Smooth muscle cell (in vitro differentiated cells): ENCODE data around the gene TAS1R1. TPM values are rescaled to one million over a fixed set of nuclear protein-coding genes. Genes with fewer than 3 reads are reported as not detected.

Experiments
- DNase-seq: peaks from one replicate; lab custom pipeline; 2025; ENCODE audit not compliant: unreplicated experiment; lab: John Stamatoyannopoulos, UW
- H2AFZ ChIP-seq: fragments of 200-600 bp; sonication (generic); 2 replicates; pipeline ENCODE4 v1.6.0; 2016; ENCODE audit warnings: antibody characterized with exemption, low read depth, mild to moderate bottlenecking
- H3F3A ChIP-seq: fragments of 200-600 bp; sonication (generic); 2 replicates; pipeline ENCODE4 v1.6.0; 2017; ENCODE audit warnings: antibody characterized with exemption, low read depth
- H3K27ac ChIP-seq: fragments of 200-600 bp; sonication (generic); 2 replicates; pipeline ENCODE4 v1.5.1; 2016; ENCODE audit warnings: low read depth, mild to moderate bottlenecking
- H3K27me3 ChIP-seq: fragments of 200-600 bp; sonication (generic); 2 replicates; pipeline ENCODE4 v1.6.1; 2016; ENCODE audit warnings: low read depth, mild to moderate bottlenecking
- H3K36me3 ChIP-seq: fragments of 200-600 bp; sonication (generic); 2 replicates; pipeline ENCODE4 v1.5.1; 2016; ENCODE audit warnings: low read depth
- H3K4me1 ChIP-seq: fragments of 200-600 bp; sonication (generic); 2 replicates; pipeline ENCODE4 v1.5.1; 2016; ENCODE audit warnings: low read depth
- H3K4me2 ChIP-seq: fragments of 200-600 bp; sonication (generic); 2 replicates; pipeline ENCODE4 v1.6.0; 2016; ENCODE audit warnings: mild to moderate bottlenecking
- H3K4me3 ChIP-seq: fragments of 200-600 bp; sonication (generic); 2 replicates; pipeline ENCODE4 v1.5.1; 2016; ENCODE audit warnings: mild to moderate bottlenecking
- H3K79me2 ChIP-seq: fragments of 200-600 bp; sonication (generic); 2 replicates; pipeline ENCODE4 v1.6.0; 2016; ENCODE audit warnings: low read depth, mild to moderate bottlenecking
- H3K9ac ChIP-seq: fragments of 200-600 bp; sonication (generic); 2 replicates; pipeline ENCODE4 v1.6.0; 2016; ENCODE audit warnings: low read depth
- H3K9me3 ChIP-seq: fragments of 200-600 bp; sonication (generic); replicated peaks from 2 replicates; pipeline ENCODE4 v1.5.1; 2016; ENCODE audit warnings: low read depth
- H4K20me1 ChIP-seq: fragments of 200-600 bp; sonication (generic); 2 replicates; pipeline ENCODE4 v1.6.0; 2016; ENCODE audit warnings: low read depth
- WGBS: methylation state at CpG from one replicate; pipeline ENCODE4 v1.1.7; 2016; ENCODE audit warnings: low lambda C conversion rate; 5-methylcytosine and 5-hydroxymethylcytosine counted together
- polyA plus RNA-seq: library from polyadenylated mRNA; unstranded; fragments of >200 nt; fragmentation: Nextera tagmentation; extraction: Ambion mirVana; gene quantifications from 2 replicates; pipeline ENCODE4 v1.2.1, GENCODE V29; 2016
- total RNA-seq: library from RNA; depleted of rRNA; stranded (reverse); fragments of >200 nt; gene quantifications from 2 replicates; pipeline ENCODE4 v1.2.3, GENCODE V29; 2014
- TF ChIP-seq, protein P1 (sequence below): fragments of 200-600 bp; sonication (generic); IDR thresholded peaks from 2 replicates; pipeline ENCODE4 v1.5.1; 2017; ENCODE audit warnings: borderline replicate concordance, mild to moderate bottlenecking, antibody characterized with exemption; ENCODE audit not compliant: insufficient read depth, poor library complexity, severe bottlenecking

TAS1R1 gene
- total and polyA plus RNA-seq, 2 experiments from 2014 or later: 0.27 TPM; not detected in 1

DNA sequence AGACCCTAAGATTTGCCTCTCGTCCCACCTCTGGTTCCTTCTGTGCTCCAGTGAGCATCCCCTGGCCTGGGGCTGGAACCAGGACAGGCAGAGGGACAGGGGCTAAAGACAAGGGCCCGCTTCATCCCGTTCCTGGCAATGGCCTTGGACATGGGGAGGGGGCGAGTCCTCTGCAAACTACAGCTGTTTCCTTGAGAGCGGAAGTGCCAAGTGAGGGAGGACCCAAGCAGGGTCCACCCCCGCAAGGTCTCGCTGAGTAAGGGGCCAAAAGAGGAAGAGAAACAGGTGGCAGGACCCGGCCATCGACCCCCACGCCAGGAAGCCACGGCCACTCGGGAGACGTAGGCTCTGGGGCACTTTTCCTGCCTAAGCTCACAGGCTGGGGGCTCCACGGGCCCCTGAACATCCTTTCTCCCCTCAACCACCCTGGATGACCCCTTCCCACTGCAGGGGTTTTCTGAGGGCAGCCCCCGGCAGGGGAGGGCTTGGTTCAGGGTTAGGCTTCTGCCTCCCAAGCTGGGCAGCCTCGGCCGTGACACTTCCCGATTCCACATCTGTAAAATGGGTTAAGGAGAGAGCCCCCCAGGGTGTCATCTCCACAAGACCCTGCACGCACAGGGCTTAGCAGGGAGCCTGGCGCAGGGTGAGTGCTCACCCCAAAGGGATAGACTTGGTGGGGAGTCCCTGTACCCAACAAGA, 45.7 kb upstream of the TAS1R1 start:
- H3K4me2 ChIP-seq: no peak overlapping the region
- H3K36me3 ChIP-seq: no peaks in the 10 kb centered on the region
- H3F3A ChIP-seq: no peaks in the 10 kb centered on the region
- TF ChIP-seq, protein P1, sequence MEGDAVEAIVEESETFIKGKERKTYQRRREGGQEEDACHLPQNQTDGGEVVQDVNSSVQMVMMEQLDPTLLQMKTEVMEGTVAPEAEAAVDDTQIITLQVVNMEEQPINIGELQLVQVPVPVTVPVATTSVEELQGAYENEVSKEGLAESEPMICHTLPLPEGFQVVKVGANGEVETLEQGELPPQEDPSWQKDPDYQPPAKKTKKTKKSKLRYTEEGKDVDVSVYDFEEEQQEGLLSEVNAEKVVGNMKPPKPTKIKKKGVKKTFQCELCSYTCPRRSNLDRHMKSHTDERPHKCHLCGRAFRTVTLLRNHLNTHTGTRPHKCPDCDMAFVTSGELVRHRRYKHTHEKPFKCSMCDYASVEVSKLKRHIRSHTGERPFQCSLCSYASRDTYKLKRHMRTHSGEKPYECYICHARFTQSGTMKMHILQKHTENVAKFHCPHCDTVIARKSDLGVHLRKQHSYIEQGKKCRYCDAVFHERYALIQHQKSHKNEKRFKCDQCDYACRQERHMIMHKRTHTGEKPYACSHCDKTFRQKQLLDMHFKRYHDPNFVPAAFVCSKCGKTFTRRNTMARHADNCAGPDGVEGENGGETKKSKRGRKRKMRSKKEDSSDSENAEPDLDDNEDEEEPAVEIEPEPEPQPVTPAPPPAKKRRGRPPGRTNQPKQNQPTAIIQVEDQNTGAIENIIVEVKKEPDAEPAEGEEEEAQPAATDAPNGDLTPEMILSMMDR: no peak
- no peak overlapping the region for H3K27ac ChIP-seq
- WGBS: 93% methylated on average over 19 of the region's 20 CpGs
- no peak for DNase-seq
- H3K9me3 ChIP-seq: no peaks in the 10 kb centered on the region
- no peaks in the 10 kb centered on the region for H3K27me3 ChIP-seq
- H2AFZ ChIP-seq: no peak overlapping the region
- no peak overlapping the region for H3K4me3 ChIP-seq
- H3K4me1 ChIP-seq: no peaks in the 10 kb centered on the region
- no peak overlapping the region for H3K9ac ChIP-seq
- no peaks in the 10 kb centered on the region for H4K20me1 ChIP-seq
- no peaks in the 10 kb centered on the region for H3K79me2 ChIP-seq

DNA sequence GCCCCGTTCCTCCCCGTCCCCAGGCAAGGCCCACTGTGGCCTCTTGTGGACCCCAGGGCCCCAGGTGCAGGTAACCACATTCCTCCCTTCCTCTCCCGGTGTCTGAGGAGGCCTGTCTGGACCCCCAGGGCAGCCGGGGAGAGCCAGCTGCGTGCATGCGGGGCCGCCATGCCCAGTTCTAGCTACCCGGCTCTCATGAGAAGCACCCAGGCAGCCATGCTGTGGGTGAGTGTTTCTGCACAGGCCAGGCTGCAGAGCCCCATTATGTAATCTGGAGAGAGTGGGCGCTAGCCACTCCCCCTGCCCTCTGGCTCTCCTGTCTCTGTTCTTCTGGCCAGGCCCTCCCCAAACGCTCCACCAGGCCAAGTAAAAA, 45.2 kb upstream of the TAS1R1 start:
- Histone ChIP-seq H3K4me1 (no peaks in the 10 kb centered on the region), H3K4me3 (no peak overlapping the region), H3K4me2 (no peak overlapping the region), H3K27me3 (no peaks in the 10 kb centered on the region), H2AFZ (no peak overlapping the region), H3K9ac (no peak overlapping the region), H3K9me3 (no peaks in the 10 kb centered on the region), H4K20me1 (no peaks in the 10 kb centered on the region), H3K36me3 (no peaks in the 10 kb centered on the region), H3F3A (no peaks in the 10 kb centered on the region), H3K27ac (no peak overlapping the region), H3K79me2 (no peaks in the 10 kb centered on the region)
- 88% methylated on average over 10 of the region's 10 CpGs for WGBS
- no peak for DNase-seq
- TF ChIP-seq, protein P1: no peak

- H3K9ac ChIP-seq: no peak overlapping the region
- TF ChIP-seq, protein P1: no peak
Measured at GRCh38 chr1:6510493-6510892, 44.6 kb upstream of the TAS1R1 start.

DNA sequence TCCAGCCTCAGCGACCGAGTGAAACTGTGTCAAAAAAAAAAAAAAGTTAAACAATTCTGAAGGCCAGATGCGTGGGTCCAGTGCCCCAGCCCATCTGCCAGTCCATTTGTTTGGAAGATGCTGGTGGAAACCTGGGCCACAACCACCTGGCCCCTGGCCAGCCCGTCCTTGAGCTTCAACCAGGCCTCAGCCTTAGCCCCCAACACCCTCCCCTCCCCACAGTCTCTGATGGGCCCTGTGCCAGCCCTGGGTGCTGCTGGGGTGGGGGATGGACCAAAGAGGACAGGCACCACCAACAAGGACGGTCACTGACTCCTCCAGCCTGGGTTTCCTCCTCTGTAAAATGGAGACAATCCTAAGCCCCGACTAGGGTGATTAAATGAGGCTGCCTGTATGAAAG, 44.1 kb upstream of the TAS1R1 start:
- no peak overlapping the region for H2AFZ ChIP-seq
- no peaks in the 10 kb centered on the region for H3K9me3 ChIP-seq
- DNase-seq: no peak
- H3K79me2 ChIP-seq: no peaks in the 10 kb centered on the region
- WGBS: 97% methylated on average over 6 of the region's 6 CpGs
- H3K4me1 ChIP-seq: no peaks in the 10 kb centered on the region
- no peak overlapping the region for H3K4me3 ChIP-seq
- no peak overlapping the region for H3K9ac ChIP-seq
- TF ChIP-seq, protein P1: no peak
- peaks cover 2% of the 10 kb centered on the region for H3F3A ChIP-seq
- no peaks in the 10 kb centered on the region for H3K36me3 ChIP-seq
- no peak overlapping the region for H3K27ac ChIP-seq
- H3K27me3 ChIP-seq: no peaks in the 10 kb centered on the region
- H4K20me1 ChIP-seq: no peaks in the 10 kb centered on the region
- no peak overlapping the region for H3K4me2 ChIP-seq

More at GRCh38 chr1:6510493-6510892, 44.6 kb upstream of the TAS1R1 start:
- H3K4me3 ChIP-seq: no peak overlapping the region
- H3F3A ChIP-seq: no peaks in the 10 kb centered on the region
- WGBS: 98% methylated on average over 6 of the region's 6 CpGs
- no peak overlapping the region for H2AFZ ChIP-seq
- no peak overlapping the region for H3K27ac ChIP-seq
- H3K36me3 ChIP-seq: no peaks in the 10 kb centered on the region
- no peak overlapping the region for H3K4me2 ChIP-seq
- H4K20me1 ChIP-seq: no peaks in the 10 kb centered on the region
- no peaks in the 10 kb centered on the region for H3K79me2 ChIP-seq
- no peaks in the 10 kb centered on the region for H3K4me1 ChIP-seq
- no peaks in the 10 kb centered on the region for H3K27me3 ChIP-seq
- no peaks in the 10 kb centered on the region for H3K9me3 ChIP-seq
- no peak for DNase-seq
